Retina (tissue), 1 donor: Measurements from ENCODE around the gene FOXN1.
A peak's percentile ranks its signal among the peaks of the same experiment; 100 is the strongest.
"Not testable (repeated sequence)": the region's sequence is repeated elsewhere in the genome, so short reads cannot be mapped to it uniquely, and the experiment has no call there.

Experiments
- DNase-seq: peaks from one replicate; pipeline ENCODE4 v3.0.0-alpha.2; 2016

FOXN1 gene

DNA sequence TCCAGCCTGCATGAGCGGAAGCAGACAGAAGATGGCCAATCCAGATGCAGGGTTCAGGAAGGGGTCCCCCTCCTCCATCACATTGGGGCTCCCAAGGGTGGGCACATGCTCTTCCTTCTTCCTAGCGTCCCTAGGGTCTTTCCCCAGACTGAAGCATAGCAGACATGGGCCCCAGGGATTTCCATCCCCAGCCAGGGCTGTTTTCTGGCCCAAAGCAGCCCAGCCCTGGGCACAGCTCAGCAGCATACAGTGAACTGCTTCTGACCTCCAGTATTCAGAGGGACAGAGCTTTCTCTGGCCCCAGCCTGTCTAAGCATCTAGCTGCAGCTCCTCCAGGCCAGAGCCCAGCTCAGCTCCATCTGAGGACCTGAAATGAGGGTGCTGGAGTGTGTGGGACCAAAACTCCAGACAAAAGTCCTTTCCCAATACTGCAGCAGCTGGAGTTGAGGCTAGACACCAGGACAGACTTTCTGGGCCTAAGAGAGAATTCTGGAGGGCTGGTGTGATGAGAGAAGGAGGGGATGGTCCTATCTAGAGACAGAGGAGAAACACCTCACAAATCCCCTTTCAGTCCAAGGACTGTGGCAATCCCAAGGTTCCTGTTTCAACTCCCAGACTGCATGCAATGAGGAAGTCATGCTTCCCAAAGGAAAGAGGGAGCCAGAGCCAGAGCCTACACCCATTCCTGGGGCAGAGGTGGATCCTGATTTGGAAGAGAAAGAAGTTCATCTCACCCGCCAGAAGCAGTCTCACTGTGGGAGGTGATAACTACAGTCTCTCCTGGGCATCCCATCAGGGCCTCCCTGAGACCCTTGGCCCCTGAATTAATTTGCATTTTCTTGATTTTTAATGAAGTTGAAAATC lies 4.5 kb upstream of the FOXN1 start:
- no peak for DNase-seq

DNA sequence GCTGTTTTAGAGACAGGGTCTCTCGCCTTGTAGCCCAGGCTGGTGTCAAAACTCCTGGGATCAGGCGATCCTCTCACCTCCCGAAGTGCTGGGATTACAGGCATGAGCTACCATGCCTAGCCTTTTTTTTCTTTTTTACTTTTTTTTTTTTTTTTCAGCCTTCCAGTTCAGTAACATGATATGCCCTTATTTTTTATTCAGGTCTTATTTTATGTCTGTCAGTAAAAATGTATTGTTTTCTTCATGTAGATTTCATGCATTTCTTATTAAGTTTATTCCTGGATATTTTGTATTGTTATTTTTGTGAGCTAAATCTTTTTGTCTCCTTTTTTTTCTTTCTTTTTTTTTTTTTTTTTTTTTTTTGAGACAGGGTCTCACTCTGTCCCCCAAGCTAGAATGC lies 2.7 kb upstream of the FOXN1 start:
- no peak for DNase-seq

DNA sequence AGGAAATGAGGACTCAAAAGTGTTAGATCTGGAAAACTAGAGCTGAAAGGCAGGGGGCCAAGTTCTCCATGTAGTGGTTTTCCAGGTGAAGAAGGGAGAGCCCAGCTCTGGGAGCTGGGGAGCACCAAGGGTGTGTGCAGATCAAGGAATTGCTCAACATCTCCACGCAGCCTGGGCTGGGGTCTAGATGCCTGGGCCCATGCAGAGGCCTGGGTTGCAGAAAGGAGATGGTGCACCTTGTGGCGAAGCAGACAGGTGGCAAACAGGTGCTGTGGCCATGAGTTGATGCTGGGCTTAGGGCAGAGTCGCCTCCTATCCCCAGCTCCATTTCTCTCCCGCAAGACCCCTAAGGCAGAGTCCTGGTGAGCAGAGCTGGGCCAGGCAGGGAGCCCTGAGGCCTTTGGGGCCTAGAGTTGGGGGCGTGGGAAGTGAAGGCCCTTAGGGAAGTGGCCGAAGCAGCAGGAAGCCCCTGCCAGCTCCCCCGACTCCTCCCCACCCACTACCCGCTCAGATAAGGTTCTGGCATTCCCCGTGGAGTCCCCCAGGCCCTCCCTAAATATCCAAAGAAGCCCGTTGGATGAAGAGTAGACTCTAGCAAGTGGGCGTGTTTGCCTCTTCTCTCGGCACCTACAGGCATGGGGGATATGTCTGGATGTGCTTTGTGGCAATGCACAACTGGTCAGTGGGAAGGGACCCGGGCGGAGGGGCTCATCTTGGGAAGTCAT lies 777 bp downstream of the FOXN1 start:
- no peak for DNase-seq

DNA sequence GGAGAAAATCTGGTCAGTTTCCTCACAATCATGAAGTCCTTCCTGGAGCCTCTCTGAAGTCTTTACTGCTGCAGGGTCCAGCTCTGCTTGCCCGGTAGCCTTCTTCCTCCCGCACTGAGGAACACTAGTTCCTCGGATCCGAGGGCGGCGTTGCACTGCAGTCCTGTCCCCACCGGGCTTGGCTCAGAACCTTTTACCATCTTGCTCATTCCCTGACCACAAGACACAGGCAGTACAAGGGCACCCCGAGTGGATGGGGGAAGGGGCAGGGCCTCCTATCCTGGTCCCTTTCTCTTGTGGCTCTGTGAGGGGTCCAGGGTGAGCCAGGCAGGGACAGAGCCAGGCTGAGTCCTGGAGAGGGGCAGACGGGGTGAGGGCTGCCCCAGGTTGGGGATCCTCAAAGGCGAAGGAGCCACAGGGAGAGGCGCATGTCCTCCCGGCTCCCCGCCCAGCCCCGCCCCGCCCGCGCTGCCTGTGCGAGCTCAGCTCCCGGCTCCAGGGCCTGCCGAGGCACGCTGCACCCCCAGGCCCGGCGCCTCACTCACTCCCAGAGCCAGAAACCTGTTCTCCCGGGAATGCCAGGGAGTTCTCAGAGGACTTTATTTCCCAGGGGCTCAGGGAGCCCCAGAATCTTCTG lies 1.5 kb downstream of the FOXN1 start:
- no peak for DNase-seq

DNA sequence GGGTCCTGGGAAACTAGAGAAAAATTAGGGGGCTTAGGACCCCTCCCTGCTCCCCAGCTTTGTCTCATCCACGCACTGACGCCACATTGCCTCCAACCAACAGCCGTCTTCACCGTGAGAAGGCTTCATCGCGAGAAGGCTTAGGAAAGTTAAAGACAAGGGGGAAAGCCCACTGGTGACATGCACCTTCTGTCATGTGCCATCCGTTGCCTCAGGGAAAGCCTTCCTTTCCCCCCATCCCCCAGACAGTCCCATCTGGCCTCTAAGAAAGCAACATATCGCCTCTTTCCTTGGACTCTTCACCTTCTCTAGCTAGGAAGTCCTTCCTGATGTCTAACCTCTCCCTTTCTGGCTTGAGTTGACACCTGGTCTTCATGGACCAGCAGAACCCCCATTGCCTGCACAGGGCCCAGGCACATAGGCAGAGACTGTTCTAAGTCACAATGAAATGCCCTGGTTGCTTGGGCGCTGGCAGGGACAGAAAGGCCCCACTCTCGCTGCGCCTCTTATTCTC lies 2.1 kb downstream of the FOXN1 start:
- DNase-seq, result no peak

DNA sequence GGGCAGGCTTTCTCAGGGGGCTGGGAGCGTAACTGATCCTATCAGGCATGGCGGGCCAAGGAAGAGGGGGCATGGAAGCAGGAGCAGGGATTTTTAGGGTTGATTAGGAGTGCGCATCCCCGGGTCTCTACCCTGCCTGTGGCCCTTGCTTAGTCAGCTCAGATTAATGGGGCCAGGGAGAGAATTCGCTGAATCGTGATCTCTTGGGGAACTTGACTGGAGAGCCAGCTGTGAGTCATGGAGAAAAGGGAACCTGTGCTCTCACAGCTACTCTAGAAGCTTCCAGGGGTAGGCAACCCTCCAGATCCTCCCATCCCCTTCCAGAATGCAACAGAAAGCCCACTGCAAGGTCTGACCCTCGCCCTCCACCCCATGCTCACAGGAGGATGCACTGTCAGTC lies 3.6 kb downstream of the FOXN1 start:
- DNase-seq, result no peak

DNA sequence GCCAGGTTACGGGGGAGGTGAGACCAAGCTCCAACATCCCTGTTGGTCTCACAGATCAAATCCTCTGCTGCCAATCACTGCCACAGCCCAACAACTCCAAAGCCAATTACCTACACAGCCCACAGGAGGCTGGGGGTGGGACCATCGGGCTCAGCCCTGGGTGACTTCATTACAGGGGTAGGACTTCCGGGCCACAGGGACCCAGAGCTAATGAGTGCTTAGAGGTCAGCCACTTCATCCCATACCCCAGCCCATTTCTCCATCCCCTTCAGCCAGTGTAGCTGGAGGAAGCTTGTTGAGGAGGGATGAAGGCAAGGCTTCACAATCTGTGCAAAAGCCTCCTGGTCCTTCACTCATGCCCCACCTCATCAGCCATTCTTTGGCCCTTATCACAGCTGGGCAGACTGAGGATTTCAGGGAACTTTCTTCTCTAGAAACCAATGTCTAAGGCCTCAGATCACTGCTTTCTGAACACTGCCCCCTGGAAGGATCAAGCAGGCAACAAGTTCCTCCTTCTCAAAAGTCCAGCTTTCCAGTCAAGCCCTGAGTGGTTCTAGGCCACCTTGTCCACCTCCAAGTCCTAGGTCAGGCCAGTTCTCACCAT lies 5.8 kb downstream of the FOXN1 start:
- DNase-seq, result no peak

DNA sequence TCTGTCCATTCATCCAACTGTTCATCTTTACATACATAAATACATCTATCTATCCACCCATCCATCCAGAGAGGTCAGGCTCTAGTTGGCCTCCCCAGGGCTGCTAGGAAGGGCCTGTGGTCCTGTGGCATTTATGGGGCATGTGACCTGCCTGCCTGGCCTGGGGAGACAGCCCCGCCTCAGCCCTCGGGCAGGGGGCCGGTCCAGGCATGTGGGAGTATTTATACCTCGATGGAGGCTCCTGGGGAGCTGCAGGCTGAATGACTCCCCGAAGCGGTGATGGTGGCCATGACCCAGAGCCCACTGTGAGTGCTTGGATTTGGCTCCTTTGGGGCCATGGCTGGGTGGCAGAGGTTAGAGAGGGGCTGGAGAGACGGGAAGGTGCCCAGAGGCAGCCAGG lies 7.3 kb downstream of the FOXN1 start:
- DNase-seq, result no peak

DNA sequence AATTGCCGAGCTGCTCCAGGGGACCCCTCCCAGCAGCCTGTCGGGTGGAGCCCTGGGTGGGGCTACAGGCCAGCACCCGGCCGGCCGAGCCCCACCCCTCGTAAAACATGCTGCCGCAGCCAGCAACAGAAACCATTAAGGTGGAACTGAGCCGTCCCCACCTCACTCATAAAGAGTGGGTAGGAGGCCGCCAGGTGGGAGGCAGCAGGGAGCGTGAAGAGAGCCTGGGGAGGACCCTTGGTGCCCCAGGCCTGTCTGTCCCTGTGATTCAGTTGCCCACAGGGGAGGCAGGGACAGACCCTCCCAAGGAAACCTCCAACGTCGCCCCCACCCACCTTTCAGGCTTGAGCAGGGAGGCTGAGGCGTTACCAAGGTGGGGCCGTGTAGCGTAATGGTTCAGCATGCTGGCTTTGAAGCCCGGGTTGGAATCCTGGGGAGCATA lies 8.4 kb downstream of the FOXN1 start:
- no peak for DNase-seq

DNA sequence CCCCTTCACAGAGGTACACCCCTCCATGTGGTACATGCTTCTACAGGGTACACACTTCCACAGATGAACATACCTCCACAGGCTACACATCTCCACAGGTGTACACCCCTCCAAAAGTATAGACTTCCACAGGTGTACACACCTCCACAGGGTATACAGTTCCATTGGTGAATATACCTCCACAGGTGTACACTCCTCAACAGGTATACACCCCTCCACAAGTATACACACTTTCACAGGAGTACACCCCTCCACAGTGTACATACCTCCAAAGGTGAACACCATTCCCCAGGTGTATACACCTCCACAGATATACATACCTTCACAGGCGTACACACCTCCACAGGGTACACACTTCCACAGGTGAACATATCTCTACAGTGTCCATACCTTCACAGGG lies 9.4 kb downstream of the FOXN1 start:
- DNase-seq, result no peak

DNA sequence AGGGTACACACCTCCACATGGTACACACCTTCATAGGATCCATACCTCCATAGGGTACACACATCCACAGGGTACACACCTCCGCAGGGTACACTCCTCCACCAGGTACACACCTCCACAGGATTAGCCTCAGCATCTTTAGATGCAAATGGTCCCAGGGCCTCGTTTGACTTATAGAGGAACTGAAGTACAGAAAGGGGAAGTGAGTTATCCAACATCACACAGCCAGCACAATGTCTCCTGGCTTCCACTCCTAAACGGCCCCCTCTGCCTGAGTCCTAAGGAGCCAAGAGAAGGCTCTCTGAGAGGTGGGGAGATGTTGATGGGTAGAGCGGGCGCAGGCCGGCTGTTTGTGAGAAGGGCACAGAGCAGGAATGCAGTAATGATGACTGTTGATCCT lies 12.0 kb downstream of the FOXN1 start:
- DNase-seq, result no peak

DNA sequence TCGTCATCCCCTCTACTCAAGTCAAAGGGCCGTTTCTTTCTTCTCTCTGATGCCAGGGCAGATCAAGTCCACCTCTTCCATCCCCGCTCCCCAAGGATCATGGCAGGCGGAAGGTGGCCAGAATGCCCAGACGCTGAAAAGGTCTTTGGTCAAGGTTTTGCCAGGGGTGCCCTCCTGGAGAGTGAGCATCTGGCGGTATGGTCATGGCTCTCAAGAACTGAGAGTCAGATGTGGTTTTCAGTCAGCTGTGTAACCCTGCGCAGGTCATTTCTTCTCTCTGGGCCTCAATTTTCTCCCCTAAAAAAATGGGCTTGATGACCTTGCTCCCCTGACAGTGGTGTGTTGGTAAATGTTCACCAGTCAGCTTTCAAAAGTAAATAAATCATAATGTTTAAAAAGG lies 12.4 kb downstream of the FOXN1 start:
- no peak for DNase-seq

DNA sequence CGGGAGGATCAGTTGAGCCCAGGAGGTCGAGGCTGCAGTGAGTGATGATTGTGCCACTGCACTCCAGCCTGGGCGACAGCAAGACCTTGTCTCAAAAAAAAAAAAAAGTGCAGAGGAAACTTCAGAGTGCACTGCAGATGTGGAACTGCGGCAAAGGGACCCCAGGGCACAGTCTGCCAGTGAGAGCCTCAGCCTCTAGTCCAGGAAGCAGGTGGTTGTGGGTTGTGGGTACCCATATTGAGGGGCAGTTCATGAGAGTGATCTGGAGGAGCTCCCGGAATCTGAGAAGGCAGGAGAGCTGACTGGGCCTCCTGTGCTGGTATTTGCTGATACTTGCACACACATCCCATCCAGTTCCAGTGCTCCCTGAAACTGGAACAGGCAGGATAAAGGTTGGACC lies 13.1 kb downstream of the FOXN1 start:
- no peak for DNase-seq

DNA sequence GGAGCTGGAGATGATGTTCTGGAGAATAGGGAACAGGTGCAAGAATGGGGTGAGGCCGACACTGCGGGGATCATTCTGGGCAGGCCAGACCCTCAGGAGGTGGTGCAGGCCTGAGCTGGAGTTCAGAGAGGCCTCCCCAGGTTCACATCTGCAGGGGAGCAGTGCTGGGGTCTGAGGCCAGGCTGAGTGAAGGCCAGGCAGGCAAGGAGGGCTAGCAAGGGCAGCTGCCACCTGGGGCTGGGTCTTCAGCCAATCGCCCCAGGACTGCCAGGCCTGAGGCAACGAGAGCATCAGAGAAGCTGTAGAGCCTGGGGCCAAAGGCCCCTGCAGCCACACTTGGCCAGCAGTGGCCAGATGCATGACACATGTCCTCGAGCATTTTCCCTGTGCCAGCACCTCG lies 14.5 kb downstream of the FOXN1 start:
- DNase-seq, result no peak

DNA sequence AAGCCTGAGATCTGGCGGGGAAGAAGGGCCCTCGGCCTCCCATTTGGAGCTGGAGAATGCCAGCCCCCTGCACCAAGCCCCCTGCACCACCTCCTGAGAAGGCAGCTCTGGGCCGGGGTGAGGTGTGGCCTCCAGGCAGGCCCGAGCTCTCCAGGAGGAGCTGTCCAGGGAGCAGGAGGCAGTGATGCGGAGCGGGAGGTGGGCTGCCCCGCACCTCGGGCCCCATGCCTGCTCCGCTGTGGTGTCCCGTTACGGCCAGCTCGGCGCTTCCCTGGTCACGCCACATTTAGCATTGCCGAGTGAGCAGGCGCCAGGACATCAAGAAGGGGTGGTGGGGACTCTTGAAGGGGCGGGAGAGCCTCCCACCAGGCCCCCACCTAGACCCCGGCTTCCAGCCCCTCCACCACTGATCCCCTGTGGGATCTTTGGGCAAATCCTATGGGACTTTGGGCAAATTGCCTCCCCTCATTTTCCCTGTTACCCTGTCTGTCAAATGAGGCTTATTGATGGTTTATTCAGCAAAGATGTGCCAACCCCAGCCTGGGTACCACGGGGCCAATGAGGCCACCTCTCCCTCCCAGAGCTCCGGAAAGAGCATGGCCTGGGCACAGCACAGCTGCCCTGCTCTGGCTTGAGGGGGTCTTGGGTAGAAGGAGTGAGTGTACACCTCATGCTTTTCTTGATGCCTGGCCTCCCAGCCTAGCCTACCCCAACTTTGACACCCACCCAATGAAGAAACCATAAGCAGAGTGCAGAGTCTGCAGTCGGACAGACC lies 15.3 kb downstream of the FOXN1 start:
- DNase-seq, result no peak

DNA sequence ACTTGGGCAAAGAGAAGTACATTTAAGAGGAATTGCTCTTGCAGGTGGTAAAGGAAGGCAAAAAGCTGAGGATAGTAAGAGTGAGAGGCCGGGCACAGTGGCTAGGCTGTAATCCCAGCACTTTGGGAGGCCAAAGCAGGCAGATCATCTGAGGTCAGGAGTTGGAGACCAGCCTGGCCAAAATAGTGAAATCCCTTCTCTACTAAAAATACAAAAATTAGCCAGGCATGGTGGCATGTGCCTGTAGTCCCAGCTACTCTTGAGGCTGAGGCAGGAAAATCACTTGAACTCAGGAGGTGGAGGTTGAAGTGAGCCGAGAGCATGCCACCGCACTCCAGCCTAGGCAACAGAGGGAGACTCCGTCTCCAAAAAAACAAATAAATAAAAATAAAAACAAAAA lies 16.1 kb downstream of the FOXN1 start:
- not testable (repeated sequence) for DNase-seq

DNA sequence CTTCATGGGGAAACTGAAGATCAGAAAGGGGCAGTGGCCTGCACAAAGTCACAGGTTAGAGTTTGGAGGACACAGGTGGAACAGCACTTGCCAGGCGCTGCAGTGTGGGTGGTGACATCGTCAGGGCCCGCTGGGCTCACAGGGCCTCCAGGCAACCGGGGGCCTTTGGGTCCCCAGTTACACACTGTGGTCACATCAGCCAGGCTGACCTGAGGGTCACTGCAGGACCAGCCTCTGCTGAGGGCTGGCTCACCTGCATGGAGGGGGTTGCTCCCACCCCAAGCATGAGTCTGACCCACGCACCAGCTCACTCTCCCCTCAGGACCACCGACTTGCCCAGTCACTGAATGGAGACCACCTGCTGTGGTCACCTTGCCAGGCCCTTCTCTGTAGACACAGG lies 17.0 kb downstream of the FOXN1 start:
- DNase-seq, result no peak

DNA sequence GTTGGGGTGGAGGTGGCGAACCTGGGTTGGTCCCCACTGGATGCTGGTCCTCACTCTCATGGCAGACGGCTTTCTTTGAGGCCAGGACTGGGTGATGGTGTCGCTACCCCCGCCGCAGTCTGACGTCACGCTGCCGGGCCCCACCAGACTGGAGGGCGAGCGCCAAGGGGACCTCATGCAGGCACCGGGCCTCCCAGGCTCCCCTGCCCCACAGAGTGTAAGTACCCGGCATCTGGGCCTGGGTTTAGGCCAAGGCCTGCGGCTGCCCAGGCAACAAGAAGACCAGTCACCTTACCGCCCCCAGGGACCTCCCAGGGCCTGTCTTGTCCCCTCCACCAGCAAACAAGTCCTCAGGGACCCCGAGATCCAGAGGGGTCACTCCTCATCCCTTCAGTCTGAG lies 17.7 kb downstream of the FOXN1 start:
- no peak for DNase-seq

DNA sequence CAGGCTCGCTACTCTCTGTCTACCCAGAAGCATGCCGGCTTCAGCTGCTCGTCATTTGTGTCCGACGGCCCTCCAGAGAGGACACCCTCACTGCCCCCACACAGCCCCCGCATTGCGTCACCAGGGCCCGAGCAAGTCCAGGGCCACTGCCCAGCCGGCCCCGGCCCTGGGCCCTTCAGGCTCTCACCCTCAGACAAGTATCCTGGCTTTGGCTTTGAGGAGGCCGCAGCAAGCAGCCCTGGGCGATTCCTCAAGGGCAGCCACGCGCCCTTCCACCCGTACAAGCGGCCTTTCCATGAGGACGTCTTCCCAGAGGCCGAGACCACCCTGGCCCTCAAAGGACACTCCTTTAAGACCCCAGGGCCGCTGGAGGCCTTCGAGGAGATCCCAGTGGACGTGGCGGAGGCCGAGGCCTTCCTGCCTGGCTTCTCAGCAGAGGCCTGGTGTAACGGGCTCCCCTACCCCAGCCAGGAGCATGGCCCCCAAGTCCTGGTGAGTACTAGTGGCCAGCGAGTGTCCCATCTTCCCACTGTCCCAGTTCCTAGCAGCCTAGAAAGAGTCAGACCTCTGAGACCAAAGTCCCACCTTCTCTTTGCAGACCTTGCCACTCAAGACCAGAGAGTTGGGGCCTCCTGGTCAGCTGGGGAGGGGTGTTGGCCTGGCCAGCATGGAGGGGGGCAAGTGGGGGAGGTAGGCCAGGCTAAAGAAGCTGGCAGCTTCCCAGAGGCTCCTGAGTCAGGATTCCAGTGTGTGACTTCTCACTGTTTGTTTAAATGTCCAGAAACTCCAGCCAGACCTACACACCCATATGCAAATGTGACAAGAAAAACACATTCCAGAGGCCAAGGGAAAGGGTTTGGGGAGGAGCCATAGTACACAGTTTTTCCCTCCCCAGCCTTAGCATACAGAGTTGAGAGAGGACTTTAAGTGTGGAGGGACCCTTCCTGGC lies 18.6 kb downstream of the FOXN1 start:
- DNase-seq, result no peak

DNA sequence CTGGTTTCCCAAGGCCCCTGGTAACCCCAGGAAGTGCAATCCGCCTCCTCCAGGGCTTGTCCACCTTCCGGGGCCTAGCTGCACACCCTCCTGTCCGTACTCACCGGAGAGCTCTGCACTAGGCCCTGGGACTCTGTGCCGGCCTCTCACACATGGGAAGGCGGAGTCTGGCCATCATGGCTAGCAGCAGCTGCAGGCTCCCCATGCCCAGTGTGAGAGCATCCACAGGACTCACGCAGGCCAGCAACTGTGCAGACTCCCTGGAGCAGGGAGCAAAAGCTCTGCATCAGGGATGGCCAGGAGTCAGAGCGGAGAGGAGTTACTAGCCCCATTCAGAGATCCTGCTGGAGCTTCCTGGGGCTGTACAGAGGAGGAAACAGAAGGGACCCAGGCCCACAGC lies 20.2 kb downstream of the FOXN1 start:
- peak; percentile 34 for DNase-seq

DNA sequence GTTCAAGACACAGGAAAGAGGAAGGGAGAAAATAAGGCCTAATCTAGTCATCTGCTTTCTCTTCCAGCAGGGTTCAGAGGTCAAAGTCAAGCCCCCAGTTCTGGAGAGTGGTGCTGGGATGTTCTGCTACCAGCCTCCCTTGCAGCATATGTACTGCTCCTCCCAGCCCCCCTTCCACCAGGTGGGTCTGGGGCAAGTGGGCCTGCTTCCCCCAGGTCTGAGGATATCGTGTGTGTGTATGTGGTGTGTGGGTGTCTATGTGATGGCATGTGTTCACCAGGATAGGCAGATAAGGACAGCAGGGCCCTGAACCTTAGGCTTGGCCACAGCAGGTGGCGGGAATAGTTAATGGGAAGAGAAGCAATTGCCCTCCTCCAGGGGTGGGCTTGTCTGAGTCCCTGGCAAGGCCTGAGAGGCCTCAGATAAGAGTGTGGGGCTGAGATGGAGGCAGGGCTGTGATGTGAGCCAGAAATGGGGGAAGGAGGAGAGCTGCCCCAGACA lies 21.1 kb downstream of the FOXN1 start:
- DNase-seq, result no peak
